ENCODE results near the gene E2F2.

The E2F2 gene

GRCh38 chr1:23563003-23563402 lies 32.0 kb upstream of the E2F2 start:
- no peak for DNase-seq (ENCODE audit: low spot score)

DNA sequence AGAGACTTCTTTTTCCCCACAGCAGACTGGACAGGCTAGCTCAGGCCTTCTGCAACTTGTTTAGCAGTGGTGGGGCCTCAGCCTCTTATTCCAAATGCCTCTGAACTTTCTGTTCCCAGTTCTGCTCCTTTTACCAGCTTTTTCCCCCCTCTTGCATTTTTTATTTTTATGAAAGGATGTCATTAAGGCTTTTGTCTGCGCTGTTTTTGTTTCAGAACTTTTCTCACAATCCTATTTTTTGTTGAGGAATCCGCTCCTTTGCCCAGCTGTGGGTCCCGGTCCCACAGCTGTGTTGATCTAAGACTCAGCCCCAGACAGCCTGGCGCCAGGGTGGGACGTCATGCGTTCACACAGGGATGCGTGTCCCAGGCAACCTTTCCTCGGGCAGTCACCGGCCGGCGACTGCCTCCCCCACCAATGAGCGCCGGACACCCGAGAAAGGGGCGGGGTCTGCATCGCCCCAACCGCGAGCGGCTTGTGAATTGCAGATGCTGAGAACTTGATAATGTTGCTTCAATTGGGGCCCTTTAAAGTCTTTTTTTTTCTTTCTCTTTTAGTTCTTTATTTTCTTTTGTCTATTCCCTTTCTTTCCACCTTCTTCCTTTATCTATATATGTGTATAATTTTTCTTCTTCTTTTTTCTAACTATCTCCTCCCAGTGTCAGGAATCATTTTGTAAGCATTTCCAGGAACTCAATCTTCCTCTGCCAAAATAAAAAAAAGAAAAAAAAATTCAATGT lies 31.3 kb upstream of the E2F2 start:
- peak; percentile 95 for DNase-seq (ENCODE audit: low spot score)

- no peak for DNase-seq (ENCODE audit: low spot score)
Observed at GRCh38 chr1:23561813-23562100, 30.7 kb upstream of the E2F2 start.

GRCh38 chr1:23561076-23561812 lies 30.2 kb upstream of the E2F2 start:
- no peak for DNase-seq (ENCODE audit: low spot score)

- DNase-seq (ENCODE audit: low spot score) = no peak
Observed at GRCh38 chr1:23559985-23560741, 29.1 kb upstream of the E2F2 start.

GRCh38 chr1:23559136-23559984 lies 28.3 kb upstream of the E2F2 start, which contains the start of gene ID3:
Gene ID3, minus strand, starts transcription at chr1:23559501. Its CDS starts 75 bp downstream, at chr1:23559426.
- DNase-seq (ENCODE audit: low spot score) = peak; percentile 92

DNA sequence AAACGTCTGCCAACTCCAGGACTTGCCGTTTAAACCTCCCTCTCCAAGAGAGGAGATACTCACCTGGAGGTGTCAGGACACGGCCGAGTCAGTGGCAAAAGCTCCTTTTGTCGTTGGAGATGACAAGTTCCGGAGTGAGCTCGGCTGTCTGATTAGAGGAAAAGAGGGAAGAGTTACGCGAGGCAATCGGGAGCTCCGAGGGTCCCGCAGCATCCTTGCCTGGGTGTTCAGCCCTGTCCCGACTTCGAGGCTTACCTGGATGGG lies 27.8 kb upstream of the E2F2 start:
- DNase-seq (ENCODE audit: low spot score) = no peak

DNA sequence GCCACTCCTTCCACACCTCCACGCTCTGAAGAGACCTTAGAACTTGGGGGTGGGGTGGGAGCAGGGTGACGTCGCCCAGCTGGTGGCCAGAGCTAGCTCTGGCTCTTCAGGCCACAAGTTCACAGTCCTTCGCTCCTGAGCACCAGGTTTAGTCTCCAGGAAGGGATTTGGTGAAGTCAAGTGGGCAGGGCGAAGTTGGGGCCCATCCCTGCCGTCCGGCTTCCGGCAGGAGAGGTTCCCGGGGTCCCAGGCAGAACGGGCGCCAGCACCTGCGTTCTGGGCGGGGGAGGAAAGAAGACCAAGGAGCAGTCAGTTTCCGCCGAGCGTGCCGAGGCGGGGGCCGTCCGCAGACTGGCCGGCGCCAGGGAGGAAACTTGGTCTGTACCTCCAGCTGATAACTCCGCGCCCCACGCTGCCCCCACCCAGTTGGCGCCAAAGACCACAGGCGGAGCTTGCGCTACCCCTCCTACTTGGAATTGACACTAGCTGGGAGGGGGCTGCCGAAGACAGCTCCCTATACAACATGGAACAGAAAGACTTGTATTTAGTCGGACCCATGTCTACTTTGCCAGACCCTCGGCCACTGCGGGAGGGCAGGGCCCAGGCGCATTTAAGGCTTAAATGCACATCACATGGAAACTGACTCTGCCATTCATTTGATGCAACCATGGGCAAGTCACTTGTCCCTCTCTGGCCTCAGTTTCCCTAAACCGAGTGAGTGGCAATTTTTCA lies 27.3 kb upstream of the E2F2 start:
- no peak for DNase-seq (ENCODE audit: low spot score)

DNA sequence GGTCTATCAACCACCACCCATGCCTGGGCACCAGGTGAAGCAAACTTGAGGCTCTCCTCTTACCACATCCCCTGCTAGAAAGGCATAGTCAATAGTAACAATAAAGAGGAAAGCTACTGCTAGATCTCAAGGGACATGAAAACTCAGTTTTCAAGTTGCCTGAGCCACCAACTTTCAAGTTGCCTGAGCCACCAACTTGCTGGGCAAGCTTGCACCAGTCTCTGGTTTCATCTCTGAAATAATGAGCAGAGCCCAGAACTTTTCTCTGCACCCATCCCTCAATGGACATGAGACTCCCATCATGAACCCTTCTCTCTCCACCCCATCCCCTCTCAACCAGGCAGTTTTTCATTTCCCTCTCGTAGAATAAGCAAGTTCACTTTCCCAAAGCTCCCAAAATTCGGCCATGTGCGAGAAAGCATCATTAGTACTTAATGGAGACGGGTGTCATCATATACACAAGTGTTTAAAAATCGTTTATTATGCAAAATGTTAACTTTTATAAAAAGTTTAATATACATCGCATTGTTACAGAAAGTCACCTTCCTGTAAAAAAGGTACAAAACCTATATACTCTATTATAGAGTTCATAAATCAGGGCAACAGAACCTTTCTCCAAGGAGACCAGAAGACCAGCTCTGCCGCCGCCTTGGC lies 26.6 kb upstream of the E2F2 start:
- DNase-seq (ENCODE audit: low spot score) = no peak

- DNase-seq (ENCODE audit: low spot score) = no peak
Observed at GRCh38 chr1:23556635-23557470, 25.8 kb upstream of the E2F2 start.

GRCh38 chr1:23555986-23556634 lies 25.1 kb upstream of the E2F2 start:
- DNase-seq (ENCODE audit: low spot score) = no peak

GRCh38 chr1:23555270-23555985 lies 24.4 kb upstream of the E2F2 start:
- DNase-seq (ENCODE audit: low spot score) = no peak

DNA sequence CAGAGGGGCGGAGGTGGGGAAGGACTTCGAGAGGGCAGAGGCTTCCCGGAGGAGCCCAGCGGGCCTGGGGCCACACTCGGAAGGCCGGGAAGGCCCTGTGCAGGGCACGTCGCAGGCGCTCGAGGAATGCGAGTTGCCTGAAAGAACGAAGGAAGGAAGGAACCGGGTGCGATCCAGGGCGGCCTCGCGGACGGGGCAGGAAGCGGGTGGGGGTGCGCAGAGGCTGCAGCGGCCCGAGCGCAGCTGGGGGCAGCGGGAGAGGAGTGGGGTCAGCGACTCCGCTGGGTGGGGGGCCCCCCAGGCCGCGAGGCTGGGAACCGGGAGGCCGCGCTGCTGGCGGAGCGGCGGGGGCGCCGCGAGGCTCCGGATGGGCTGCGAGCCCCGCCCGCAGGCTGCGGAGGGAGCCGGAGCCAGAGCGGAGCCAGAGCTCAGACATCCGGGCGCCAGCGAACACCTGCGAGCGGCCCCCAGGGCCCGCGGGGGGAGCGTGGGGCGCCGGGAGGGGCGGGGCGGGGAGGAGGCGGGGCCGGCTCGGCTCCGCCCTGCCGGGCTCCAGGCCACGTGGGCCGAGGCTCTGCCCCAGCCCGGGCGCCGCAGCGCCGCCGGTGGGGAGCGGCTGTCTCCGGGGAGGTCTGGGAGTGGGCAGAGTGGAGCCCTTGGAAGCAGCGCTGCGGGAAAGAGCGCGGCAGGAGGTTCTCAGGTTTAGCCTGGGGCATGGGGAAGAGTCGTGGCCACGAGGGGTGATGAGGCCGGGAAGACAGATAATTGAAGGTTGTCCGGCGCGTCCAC lies 23.6 kb upstream of the E2F2 start:
- DNase-seq (ENCODE audit: low spot score) = peak; percentile 89

DNA sequence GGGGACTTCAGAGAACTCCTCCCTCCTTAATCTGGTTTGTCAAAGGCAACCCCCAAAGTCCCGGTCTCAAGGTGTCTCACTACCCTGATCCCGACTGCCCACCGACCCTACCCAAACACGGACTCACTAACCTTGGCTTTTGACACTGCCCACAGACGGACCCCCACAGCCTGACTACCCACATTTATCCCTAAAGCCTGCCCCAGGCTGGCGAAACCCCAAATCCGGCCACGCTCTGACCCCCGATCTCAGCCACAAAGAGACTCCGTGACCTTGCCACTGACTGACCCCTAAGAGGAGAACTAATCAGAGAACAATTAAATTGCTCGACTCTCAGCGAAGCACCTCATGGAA lies 23.1 kb upstream of the E2F2 start:
- DNase-seq (ENCODE audit: low spot score) = no peak

DNA sequence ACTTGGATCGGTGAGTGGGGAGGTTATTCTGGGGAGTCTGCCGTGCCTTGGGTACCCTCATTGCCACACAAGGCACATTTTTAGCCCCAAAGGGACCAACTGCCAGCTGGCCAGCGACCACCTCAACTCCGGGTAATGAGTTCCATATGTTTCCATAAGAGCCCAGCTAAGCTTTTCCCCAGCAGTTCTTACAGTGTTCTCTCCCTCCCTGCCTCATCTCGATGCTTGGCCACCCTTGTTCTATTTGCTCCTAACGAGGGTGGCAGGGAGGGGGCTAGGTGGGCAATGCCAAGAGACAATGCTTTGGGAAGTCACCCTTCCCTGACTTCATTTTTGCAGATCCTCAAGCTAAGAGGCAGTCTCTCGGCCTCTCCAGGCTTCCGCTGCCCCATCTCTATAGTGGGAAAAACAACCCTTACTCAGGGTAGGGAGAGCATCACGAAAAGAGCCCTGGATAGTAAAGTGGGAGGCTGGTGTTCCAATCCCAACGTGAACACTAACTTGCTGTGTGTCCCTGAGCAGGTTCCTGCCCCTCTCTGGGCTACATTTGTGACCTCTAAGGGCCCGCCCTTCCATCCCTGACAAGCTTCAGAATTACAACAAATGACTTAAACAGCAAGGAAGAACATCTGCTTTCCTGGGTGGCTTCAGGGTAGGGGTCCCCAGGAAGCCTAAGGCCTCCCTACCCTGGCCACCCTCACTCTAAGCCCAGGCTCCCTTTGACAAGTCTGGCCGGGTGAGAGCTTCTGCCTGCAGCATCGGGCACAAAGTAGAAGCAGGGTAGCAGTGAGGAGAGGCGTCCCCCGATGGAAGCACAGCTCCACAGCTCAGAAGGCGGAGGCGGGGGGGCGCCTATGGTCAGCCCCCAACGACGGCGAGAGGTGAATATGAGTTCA lies 22.4 kb upstream of the E2F2 start:
- DNase-seq (ENCODE audit: low spot score) = no peak

GRCh38 chr1:23551849-23552248 lies 20.8 kb upstream of the E2F2 start:
- no peak for DNase-seq (ENCODE audit: low spot score)

DNA sequence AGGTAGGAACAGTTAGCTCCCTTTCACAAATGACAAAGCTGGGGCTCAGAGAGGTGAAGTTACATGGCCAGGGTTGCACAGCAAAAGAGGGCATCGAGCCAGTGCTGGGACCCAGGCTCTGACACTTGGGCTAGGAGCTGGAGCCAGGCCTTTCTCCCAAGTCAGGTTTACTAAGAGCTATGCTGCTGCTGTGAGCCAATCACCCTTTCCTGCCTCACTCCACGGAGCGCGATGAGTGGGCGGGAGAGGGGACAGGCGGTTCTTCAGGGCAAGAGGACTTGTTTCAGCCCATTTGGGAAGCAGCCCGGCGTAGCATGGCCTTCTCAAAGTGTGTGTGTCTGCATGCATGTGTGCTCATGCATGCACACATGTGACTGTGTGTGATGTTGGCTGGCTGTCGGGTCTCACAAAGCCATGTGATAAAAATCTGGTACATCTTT lies 17.7 kb upstream of the E2F2 start:
- no peak for DNase-seq (ENCODE audit: low spot score)

All from globus pallidus (tissue), 1 donor.